Chondrocyte (in vitro differentiated cells): ENCODE data around the gene MYO18B. TPM values are rescaled to one million over a fixed set of nuclear protein-coding genes. Genes with fewer than 3 reads are reported as not detected.

Source experiments
- DNase-seq: peaks from one replicate; pipeline ENCODE4 v3.0.0; 2021; ENCODE audit warnings: mixed read lengths, low spot score
- H3K27ac Mint-ChIP-seq: one replicate; pipeline ENCODE4 v1.8.0; 2021; ENCODE audit warnings: mild to moderate bottlenecking, moderate library complexity, mixed read lengths; ENCODE audit not compliant: unreplicated experiment
- H3K27me3 Mint-ChIP-seq: 2 replicates; pipeline ENCODE4 v1.8.0; 2021; ENCODE audit warnings: low read depth, mixed read lengths
- H3K36me3 Mint-ChIP-seq: 2 replicates; pipeline ENCODE4 v1.8.0; 2021; ENCODE audit warnings: low read depth, mixed read lengths
- H3K4me1 Mint-ChIP-seq: 2 replicates; pipeline ENCODE4 v1.8.0; 2021; ENCODE audit warnings: low read depth, mild to moderate bottlenecking, mixed read lengths
- H3K4me3 Mint-ChIP-seq: one replicate; pipeline ENCODE4 v1.8.0; 2021; ENCODE audit warnings: mild to moderate bottlenecking, moderate library complexity, mixed read lengths; ENCODE audit not compliant: unreplicated experiment
- H3K9me3 Mint-ChIP-seq: 2 replicates; pipeline ENCODE4 v1.8.0; 2021; ENCODE audit warnings: low read depth, mixed read lengths
- CTCF ChIP-seq: fragments of 200-600 bp; sonication (generic); IDR thresholded peaks from 2 replicates; pipeline ENCODE4 v1.5.0; 2021; ENCODE audit warnings: antibody characterized with exemption, mild to moderate bottlenecking, moderate library complexity
- total RNA-seq: library from RNA; stranded (reverse); gene quantifications from 3 replicates; pipeline ENCODE4 v1.2.1, GENCODE V29; 2021

Gene MYO18B
- total RNA-seq, 1 donor from 2014 or later = 0.20 TPM

DNA sequence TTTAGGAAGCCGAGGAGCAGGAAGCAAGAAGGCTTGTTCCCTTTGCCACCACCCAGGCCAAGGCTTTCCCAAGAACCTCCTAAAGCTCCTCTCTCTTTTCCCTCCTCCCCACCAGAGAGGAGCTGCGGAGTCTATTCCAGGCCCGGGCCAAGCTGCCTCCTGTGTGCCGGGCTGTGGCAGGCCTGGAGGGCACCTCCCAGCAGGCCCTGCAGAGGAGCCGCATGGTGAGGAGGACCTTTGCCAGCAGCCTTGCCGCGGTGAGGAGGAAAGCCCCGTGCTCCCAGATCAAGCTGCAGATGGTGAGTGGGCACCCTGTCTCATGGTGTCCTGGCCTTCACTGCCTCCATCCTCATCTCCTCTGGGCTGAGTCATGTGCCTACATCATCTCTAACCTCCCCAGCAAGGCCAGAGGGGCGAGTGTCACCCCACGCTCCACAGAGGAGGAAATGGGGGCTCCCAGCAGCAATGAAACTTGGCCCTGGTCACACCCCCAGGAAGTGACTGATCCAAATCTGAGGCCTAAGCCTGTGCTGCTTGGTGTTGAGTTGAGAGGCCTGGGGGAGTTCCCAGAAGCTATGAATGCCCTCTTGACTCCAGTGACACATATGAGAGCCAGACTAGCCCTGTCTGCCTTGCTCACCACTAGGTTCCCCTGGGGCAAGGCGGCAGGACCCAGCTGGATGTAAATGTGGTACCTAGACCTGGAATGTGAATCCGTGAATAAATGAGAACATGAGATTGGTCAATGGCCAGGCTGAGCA lies 104.2 kb downstream of the MYO18B start:
- Mint-ChIP-seq H3K27ac (no peak overlapping the region), H3K4me3 (no peak overlapping the region), H3K36me3 (no peaks in the 10 kb centered on the region), H3K9me3 (no peaks in the 10 kb centered on the region), H3K4me1 (no peaks in the 10 kb centered on the region), H3K27me3 (peaks cover 18% of the 10 kb centered on the region)
- DNase-seq = no peak
- no peak for TF ChIP-seq CTCF

DNA sequence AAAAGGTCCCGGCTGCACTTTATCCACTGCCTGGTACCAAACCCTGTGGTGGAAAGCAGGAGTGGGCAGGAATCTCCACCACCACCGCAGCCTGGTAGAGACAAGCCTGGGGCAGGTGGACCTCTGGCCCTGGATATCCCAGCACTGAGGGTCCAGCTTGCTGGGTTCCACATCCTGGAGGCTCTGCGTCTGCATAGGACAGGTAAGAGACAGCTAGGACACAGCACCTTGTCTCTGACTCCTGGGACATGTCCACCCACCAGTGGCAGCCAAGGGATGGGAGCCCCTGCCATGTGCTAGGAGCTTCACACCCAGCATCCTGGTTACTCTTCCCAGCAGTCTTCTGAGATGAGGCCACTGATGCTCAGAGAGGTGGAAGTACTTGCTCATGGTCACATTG lies 105.5 kb downstream of the MYO18B start:
- H3K4me1 Mint-ChIP-seq = no peaks in the 10 kb centered on the region
- no peaks in the 10 kb centered on the region for H3K9me3 Mint-ChIP-seq
- no peak overlapping the region for H3K4me3 Mint-ChIP-seq
- DNase-seq = no peak
- H3K36me3 Mint-ChIP-seq = no peaks in the 10 kb centered on the region
- peaks cover 11% of the 10 kb centered on the region for H3K27me3 Mint-ChIP-seq
- no peak for TF ChIP-seq CTCF
- H3K27ac Mint-ChIP-seq = no peak overlapping the region

GRCh38 chr22:25848954-25849353 lies 107.0 kb downstream of the MYO18B start:
- peaks cover 12% of the 10 kb centered on the region for H3K27me3 Mint-ChIP-seq
- H3K27ac Mint-ChIP-seq = no peak overlapping the region
- no peaks in the 10 kb centered on the region for H3K36me3 Mint-ChIP-seq
- no peaks in the 10 kb centered on the region for H3K9me3 Mint-ChIP-seq
- DNase-seq = no peak
- no peak overlapping the region for H3K4me3 Mint-ChIP-seq
- no peaks in the 10 kb centered on the region for H3K4me1 Mint-ChIP-seq
- TF ChIP-seq CTCF = no peak

- Mint-ChIP-seq H3K27ac (no peak overlapping the region), H3K36me3 (no peaks in the 10 kb centered on the region), H3K4me3 (no peak overlapping the region), H3K27me3 (peaks cover 12% of the 10 kb centered on the region), H3K4me1 (no peaks in the 10 kb centered on the region), H3K9me3 (no peaks in the 10 kb centered on the region)
- DNase-seq = no peak
- no peak for TF ChIP-seq CTCF
These were observed 107.5 kb downstream of the MYO18B start for GRCh38 chr22:25849522-25849921.

DNA sequence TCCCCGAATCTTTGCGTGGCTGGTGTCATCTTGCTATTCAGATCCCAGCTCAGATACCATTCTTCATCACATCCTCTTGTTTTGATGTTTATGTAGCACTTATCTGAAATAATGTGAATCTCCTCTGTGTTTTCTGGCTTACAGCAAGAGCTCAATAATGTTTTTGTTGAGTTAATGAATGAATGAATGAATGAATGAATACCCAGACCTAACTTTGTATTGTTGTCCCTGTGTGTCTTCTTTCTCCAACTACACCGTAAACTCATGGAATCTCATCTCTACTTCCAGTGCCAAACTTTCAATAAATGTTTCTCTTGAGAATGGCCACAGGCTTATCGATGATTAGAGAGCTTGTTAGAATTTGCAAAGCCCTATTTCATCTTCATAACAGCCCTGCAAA lies 110.2 kb downstream of the MYO18B start:
- TF ChIP-seq CTCF = no peak
- peaks cover 12% of the 10 kb centered on the region for H3K27me3 Mint-ChIP-seq
- no peak overlapping the region for H3K27ac Mint-ChIP-seq
- DNase-seq = no peak
- H3K4me1 Mint-ChIP-seq = no peaks in the 10 kb centered on the region
- H3K4me3 Mint-ChIP-seq = no peak overlapping the region
- no peaks in the 10 kb centered on the region for H3K9me3 Mint-ChIP-seq
- no peaks in the 10 kb centered on the region for H3K36me3 Mint-ChIP-seq
